KMS-11 (cell line): ENCODE data around the gene TRIM9.

ENCODE experiments used
- H2AFZ ChIP-seq: fragments of 200-600 bp; sonication (generic); 2 replicates; pipeline ENCODE4 v1.6.1; 2016; ENCODE audit warnings: antibody characterized with exemption, mixed run types, low read depth
- H3K27ac ChIP-seq: fragments of 200-600 bp; sonication (generic); 2 replicates; pipeline ENCODE4 v1.6.1; 2016; ENCODE audit warnings: mild to moderate bottlenecking, mixed run types
- H3K27me3 ChIP-seq: fragments of 200-600 bp; sonication (generic); 2 replicates; pipeline ENCODE4 v1.6.1; 2017; ENCODE audit warnings: mild to moderate bottlenecking, low read depth, mixed run types, moderate library complexity; ENCODE audit not compliant: insufficient read depth
- H3K36me3 ChIP-seq: fragments of 200-600 bp; sonication (generic); 2 replicates; pipeline ENCODE4 v1.6.1; 2017; ENCODE audit warnings: mild to moderate bottlenecking, mixed run types; ENCODE audit not compliant: insufficient read depth
- H3K4me1 ChIP-seq: fragments of 200-600 bp; sonication (generic); 2 replicates; pipeline ENCODE4 v1.6.1; 2016; ENCODE audit warnings: mild to moderate bottlenecking, low read depth, mixed run types; ENCODE audit not compliant: poor library complexity, severe bottlenecking
- H3K4me2 ChIP-seq: fragments of 200-600 bp; sonication (generic); 2 replicates; pipeline ENCODE4 v1.7.0; 2016; ENCODE audit warnings: mild to moderate bottlenecking, mixed run types
- H3K4me3 ChIP-seq: fragments of 200-600 bp; sonication (generic); IDR thresholded peaks from 2 replicates; pipeline ENCODE4 v1.6.1; 2017; ENCODE audit warnings: low read depth, low read length, mixed read lengths; ENCODE audit not compliant: insufficient read depth
- H3K79me2 ChIP-seq: fragments of 200-600 bp; sonication (generic); 2 replicates; pipeline ENCODE4 v1.6.1; 2016; ENCODE audit warnings: low read depth, mixed run types; ENCODE audit not compliant: insufficient read depth
- H3K9ac ChIP-seq: fragments of 200-600 bp; sonication (generic); 2 replicates; pipeline ENCODE4 v1.6.1; 2016; ENCODE audit warnings: mild to moderate bottlenecking, mixed run types
- H4K20me1 ChIP-seq: fragments of 200-600 bp; sonication (generic); 2 replicates; pipeline ENCODE4 v1.6.1; 2016; ENCODE audit warnings: mild to moderate bottlenecking, mixed run types; ENCODE audit not compliant: insufficient read depth
- CTCF ChIP-seq: fragments of 200-600 bp; sonication (generic); conservative IDR thresholded peaks from 2 replicates; pipeline ENCODE4 v1.6.1; 2017; ENCODE audit warnings: low read depth, mild to moderate bottlenecking, antibody characterized with exemption, low read length, moderate library complexity, mixed read lengths

Gene TRIM9

GRCh38 chr14:50937325-50937724 lies 157.6 kb downstream of the TRIM9 start:
- H3K27me3 ChIP-seq = no peaks in the 10 kb centered on the region
- H3K4me2 ChIP-seq = no peak overlapping the region
- H3K4me1 ChIP-seq = no peaks in the 10 kb centered on the region
- H3K9ac ChIP-seq = no peak overlapping the region
- no peaks in the 10 kb centered on the region for H3K79me2 ChIP-seq
- H3K36me3 ChIP-seq = no peaks in the 10 kb centered on the region
- no peak overlapping the region for H3K27ac ChIP-seq
- TF ChIP-seq CTCF = no peak
- no peaks in the 10 kb centered on the region for H4K20me1 ChIP-seq
- no peak overlapping the region for H3K4me3 ChIP-seq
- H2AFZ ChIP-seq = no peak overlapping the region

GRCh38 chr14:50936882-50937281 lies 158.0 kb downstream of the TRIM9 start:
- no peaks in the 10 kb centered on the region for H3K36me3 ChIP-seq
- no peak for TF ChIP-seq CTCF
- no peaks in the 10 kb centered on the region for H3K4me1 ChIP-seq
- H2AFZ ChIP-seq = no peak overlapping the region
- H3K79me2 ChIP-seq = no peaks in the 10 kb centered on the region
- no peak overlapping the region for H3K4me2 ChIP-seq
- H3K27me3 ChIP-seq = no peaks in the 10 kb centered on the region
- H4K20me1 ChIP-seq = no peaks in the 10 kb centered on the region
- H3K9ac ChIP-seq = no peak overlapping the region
- no peak overlapping the region for H3K4me3 ChIP-seq
- no peak overlapping the region for H3K27ac ChIP-seq

DNA sequence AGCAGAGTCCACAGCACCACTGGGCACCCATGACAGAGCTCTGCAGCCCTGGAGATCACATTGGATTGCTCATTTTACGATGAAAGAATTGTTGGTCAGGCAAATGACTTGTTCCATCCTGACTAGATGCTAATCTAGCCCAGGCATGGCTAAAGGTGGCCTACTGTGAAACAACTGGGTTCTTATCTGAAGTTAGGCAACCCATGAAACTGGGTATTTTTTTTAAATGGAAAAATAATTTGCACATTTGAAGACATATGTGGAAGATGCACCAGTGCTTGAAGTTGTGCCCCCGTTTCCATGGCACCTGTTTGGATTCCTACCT lies 158.9 kb downstream of the TRIM9 start:
- no peaks in the 10 kb centered on the region for H3K36me3 ChIP-seq
- no peak overlapping the region for H3K4me3 ChIP-seq
- H2AFZ ChIP-seq = no peak overlapping the region
- H3K27ac ChIP-seq = no peak overlapping the region
- no peaks in the 10 kb centered on the region for H3K4me1 ChIP-seq
- no peak overlapping the region for H3K9ac ChIP-seq
- no peaks in the 10 kb centered on the region for H3K79me2 ChIP-seq
- no peaks in the 10 kb centered on the region for H4K20me1 ChIP-seq
- no peak overlapping the region for H3K4me2 ChIP-seq
- no peak for TF ChIP-seq CTCF
- H3K27me3 ChIP-seq = no peaks in the 10 kb centered on the region

GRCh38 chr14:50935126-50936015 lies 159.5 kb downstream of the TRIM9 start:
- Histone ChIP-seq H4K20me1 (no peaks in the 10 kb centered on the region), H3K27me3 (no peaks in the 10 kb centered on the region), H2AFZ (no peak overlapping the region), H3K4me1 (no peaks in the 10 kb centered on the region), H3K4me2 (no peak overlapping the region), H3K9ac (no peak overlapping the region), H3K27ac (no peak overlapping the region), H3K79me2 (no peaks in the 10 kb centered on the region), H3K36me3 (no peaks in the 10 kb centered on the region), H3K4me3 (no peak overlapping the region)
- no peak for TF ChIP-seq CTCF
